DND-41 (cell line): Measurements from ENCODE around the gene SPHK1.

ENCODE experiments used
- ATAC-seq: fragments of 200-7000 bp; cut with Tn5 transposase; 3 replicates; pipeline ENCODE4 v1.9.1; 2021; ENCODE audit warnings: low read depth; ENCODE audit not compliant: insufficient read depth
- DNase-seq: peaks from one replicate; pipeline ENCODE4 v3.0.0-alpha.2; 2020
- H2AFZ ChIP-seq: 2 replicates; pipeline ENCODE4 v1.6.0; 2012; ENCODE audit warnings: low read depth, low read length
- H3K27ac ChIP-seq: 2 replicates; pipeline ENCODE4 v1.5.1; 2012; ENCODE audit warnings: low read length, inconsistent platforms
- H3K27me3 ChIP-seq: fragments of 200-600 bp; sonication (generic); 2 replicates; pipeline ENCODE4 v1.6.0; 2012; ENCODE audit warnings: low read length, mild to moderate bottlenecking, inconsistent platforms; ENCODE audit not compliant: insufficient read depth, poor library complexity
- H3K36me3 ChIP-seq: 2 replicates; pipeline ENCODE4 v1.5.1; 2012; ENCODE audit warnings: low read length, inconsistent platforms; ENCODE audit not compliant: insufficient read depth
- H3K4me1 ChIP-seq: 2 replicates; pipeline ENCODE4 v1.5.1; 2012; ENCODE audit warnings: mild to moderate bottlenecking, low read length; ENCODE audit not compliant: insufficient read depth
- H3K4me2 ChIP-seq: 2 replicates; pipeline ENCODE4 v1.6.0; 2012; ENCODE audit warnings: mild to moderate bottlenecking, moderate library complexity, low read length, inconsistent platforms; ENCODE audit not compliant: insufficient read depth
- H3K4me3 ChIP-seq, 2 experiments: fragments of 200-600 bp in 1 of 2; shearing (Covaris generic) in 1 of 2; 2 replicates each; pipeline ENCODE4 v1.5.1; 2012 to 2016; ENCODE audit warnings: inconsistent platforms in 2 of 2, low read length in 2 of 2, mild to moderate bottlenecking in 2 of 2, low read depth in 1 of 2, moderate library complexity in 1 of 2
- H3K79me2 ChIP-seq: 2 replicates; pipeline ENCODE4 v1.6.0; 2012; ENCODE audit warnings: low read length, inconsistent platforms; ENCODE audit not compliant: insufficient read depth
- H3K9ac ChIP-seq: 2 replicates; pipeline ENCODE4 v1.6.0; 2012; ENCODE audit warnings: low read depth, mild to moderate bottlenecking, inconsistent platforms, low read length, moderate library complexity
- H3K9me3 ChIP-seq: 2 replicates; pipeline ENCODE4 v1.5.1; 2012; ENCODE audit warnings: low read length, moderate library complexity, mild to moderate bottlenecking, inconsistent platforms; ENCODE audit not compliant: insufficient read depth, severe bottlenecking
- H4K20me1 ChIP-seq: 2 replicates; pipeline ENCODE4 v1.6.0; 2012; ENCODE audit warnings: low read length; ENCODE audit not compliant: insufficient read depth
- EZH2 ChIP-seq: IDR thresholded peaks from 3 replicates; pipeline ENCODE4 v1.6.1; 2012; ENCODE audit warnings: borderline replicate concordance, low read depth, mild to moderate bottlenecking, moderate library complexity, low read length, inconsistent platforms; ENCODE audit not compliant: severe bottlenecking
- TF ChIP-seq, protein P1 (sequence below): IDR thresholded peaks from 2 replicates; pipeline ENCODE4 v1.5.1; 2012; ENCODE audit warnings: borderline replicate concordance, low read length, moderate library complexity, mild to moderate bottlenecking; ENCODE audit not compliant: poor library complexity, severe bottlenecking; ENCODE audit errors: extremely low read depth

The SPHK1 gene

DNA sequence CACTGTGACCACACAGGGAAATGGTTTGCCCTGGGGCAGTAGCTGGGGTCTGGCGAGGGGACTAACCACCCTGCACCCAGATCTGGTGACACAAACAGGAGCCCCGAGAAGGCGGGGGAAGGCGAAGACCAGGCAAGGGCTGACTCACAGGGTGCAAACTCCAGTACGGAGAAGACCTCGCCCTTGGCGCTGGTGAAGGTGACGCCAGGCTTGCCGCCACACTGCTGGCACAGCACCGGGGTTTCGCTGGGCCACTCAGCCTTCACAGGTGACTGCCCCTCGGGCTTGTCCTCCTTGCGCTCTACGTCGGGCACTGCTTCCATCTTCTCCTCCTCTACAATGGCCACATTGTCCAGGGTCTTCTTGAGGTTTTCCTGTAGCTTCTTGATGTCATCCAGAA, 11.6 kb downstream of the SPHK1 start:
- Histone ChIP-seq H3K4me2 (no peak overlapping the region), H2AFZ (no peak overlapping the region), H3K27me3 (no peaks in the 10 kb centered on the region), H3K4me1 (no peaks in the 10 kb centered on the region), H4K20me1 (peaks cover 14% of the 10 kb centered on the region), H3K79me2 (no peaks in the 10 kb centered on the region), H3K36me3 (peaks cover 78% of the 10 kb centered on the region), H3K9ac (no peak overlapping the region), H3K4me3 (no peak overlapping the region), H3K27ac (no peak overlapping the region), H3K9me3 (no peaks in the 10 kb centered on the region)
- no peak for ATAC-seq
- no peak for DNase-seq
- TF ChIP-seq, protein P1, sequence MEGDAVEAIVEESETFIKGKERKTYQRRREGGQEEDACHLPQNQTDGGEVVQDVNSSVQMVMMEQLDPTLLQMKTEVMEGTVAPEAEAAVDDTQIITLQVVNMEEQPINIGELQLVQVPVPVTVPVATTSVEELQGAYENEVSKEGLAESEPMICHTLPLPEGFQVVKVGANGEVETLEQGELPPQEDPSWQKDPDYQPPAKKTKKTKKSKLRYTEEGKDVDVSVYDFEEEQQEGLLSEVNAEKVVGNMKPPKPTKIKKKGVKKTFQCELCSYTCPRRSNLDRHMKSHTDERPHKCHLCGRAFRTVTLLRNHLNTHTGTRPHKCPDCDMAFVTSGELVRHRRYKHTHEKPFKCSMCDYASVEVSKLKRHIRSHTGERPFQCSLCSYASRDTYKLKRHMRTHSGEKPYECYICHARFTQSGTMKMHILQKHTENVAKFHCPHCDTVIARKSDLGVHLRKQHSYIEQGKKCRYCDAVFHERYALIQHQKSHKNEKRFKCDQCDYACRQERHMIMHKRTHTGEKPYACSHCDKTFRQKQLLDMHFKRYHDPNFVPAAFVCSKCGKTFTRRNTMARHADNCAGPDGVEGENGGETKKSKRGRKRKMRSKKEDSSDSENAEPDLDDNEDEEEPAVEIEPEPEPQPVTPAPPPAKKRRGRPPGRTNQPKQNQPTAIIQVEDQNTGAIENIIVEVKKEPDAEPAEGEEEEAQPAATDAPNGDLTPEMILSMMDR = no peak
- TF ChIP-seq EZH2 = no peak

DNA sequence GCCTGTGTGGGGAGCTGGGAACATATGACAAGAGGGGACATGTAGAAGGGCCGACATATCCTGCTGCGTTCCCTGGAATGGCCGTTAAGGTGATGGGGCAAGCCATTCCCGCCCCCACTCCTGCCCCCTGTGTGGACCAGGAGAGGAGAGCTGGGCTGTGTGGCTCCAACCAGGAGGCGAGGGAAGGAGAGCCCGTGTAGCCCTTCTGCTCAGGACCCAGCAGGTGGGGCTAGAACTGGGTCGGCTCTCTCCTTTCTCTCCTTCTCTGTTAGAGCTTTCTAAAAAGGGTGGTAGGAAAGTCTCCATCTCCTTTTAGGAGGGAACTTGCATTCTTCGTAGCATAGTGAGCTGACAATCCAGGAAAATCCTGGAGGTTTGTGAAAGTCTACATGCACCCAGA, 12.8 kb downstream of the SPHK1 start:
- peaks cover 79% of the 10 kb centered on the region for H3K36me3 ChIP-seq
- no peak overlapping the region for H2AFZ ChIP-seq
- no peak overlapping the region for H3K27ac ChIP-seq
- H3K9me3 ChIP-seq = no peaks in the 10 kb centered on the region
- no peaks in the 10 kb centered on the region for H3K79me2 ChIP-seq
- ATAC-seq = no peak
- TF ChIP-seq, protein P1 = peak; percentile 16
- TF ChIP-seq EZH2 = no peak
- H3K4me1 ChIP-seq = no peaks in the 10 kb centered on the region
- H3K27me3 ChIP-seq = no peaks in the 10 kb centered on the region
- H4K20me1 ChIP-seq = peaks cover 14% of the 10 kb centered on the region
- no peak overlapping the region for H3K4me2 ChIP-seq
- no peak for DNase-seq
- H3K9ac ChIP-seq = no peak overlapping the region
- H3K4me3 ChIP-seq = no peak overlapping the region

DNA sequence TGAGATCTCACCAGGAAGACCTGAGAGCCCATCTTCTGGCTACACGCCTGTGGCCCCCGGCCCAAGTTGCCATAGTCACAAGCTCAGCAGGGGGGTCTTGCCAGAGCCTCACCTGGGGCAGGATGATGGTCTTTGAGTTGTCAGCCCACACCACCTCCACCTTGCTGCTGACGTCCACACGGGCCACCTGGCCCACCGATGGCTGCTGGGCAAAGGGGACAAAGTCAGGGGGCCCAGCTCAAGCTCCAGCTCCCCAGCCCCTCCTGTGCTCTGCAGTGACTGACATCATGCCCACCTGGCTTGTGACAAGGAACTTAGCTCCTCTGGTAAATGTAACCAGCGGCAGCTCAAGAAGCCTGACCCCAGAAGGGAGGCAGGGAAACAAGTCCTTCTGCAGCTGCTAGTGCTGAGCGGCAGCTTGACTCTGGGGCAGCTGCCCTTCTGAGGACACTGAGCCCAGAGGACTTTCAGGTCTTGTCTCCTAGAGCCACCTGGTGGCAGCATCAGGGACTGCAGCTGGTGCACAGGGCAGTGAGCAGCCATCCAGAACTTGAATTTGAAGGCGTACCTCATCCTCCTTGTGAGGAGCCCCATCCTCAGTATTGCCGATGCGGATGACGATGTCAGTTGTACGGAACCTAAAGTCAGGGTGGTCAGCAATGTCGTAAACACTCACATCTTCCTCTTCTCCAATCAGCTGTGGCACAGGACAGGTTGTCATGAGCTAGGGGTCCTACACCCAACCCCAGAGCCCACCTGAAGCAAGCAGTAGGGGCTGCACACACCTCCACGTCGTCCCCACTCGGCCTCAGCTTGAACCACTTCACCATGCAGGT, 13.5 kb downstream of the SPHK1 start:
- DNase-seq (peak; percentile 83), ATAC-seq (peak; percentile 87)
- Histone ChIP-seq H3K9me3 (no peaks in the 10 kb centered on the region), H3K36me3 (peaks cover 86% of the 10 kb centered on the region), H3K4me2 (no peak overlapping the region), H3K27ac (no peak overlapping the region), H4K20me1 (peaks cover 14% of the 10 kb centered on the region), H3K4me1 (no peaks in the 10 kb centered on the region), H2AFZ (no peak overlapping the region), H3K27me3 (no peaks in the 10 kb centered on the region), H3K79me2 (no peaks in the 10 kb centered on the region), H3K9ac (no peak overlapping the region), H3K4me3 (no peak overlapping the region)
- no peak for TF ChIP-seq EZH2
- TF ChIP-seq, protein P1 = peak; percentile 99
